ENCODE results near the gene SAMD5. TPM values are rescaled to one million over a fixed set of nuclear protein-coding genes. Genes with fewer than 3 reads are reported as not detected.

The SAMD5 gene
- total and polyA plus RNA-seq, 3 donors from 2014 or later, result 4.9 to 27.9 (median 27.2) TPM

DNA sequence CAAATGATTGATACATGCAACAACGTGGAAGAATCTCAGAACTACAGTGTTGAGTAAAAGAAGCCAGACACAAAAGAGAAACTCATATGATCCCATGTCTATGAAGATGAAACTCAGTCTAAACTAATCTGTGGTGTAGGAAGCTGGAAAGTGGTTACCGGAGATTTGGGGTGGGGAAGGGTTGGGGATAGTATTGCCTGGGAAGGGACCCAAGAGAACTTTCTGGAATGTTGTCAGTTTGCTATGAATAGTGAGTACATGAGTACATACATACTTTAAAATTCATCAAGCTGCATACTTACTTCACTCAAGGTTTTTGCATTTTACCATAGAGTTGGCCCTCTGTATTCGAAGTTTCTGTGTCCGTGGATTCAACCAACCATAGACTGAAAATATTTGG lies 106.0 kb downstream of the SAMD5 start:
- no peaks in the 10 kb centered on the region for H3K27me3 ChIP-seq
- H3K4me3 ChIP-seq, result no peak overlapping the region
- no peak overlapping the region for H3K27ac ChIP-seq
- WGBS, 2 donors, result 76 to 79% methylated on average over 4 of the region's 4 CpGs
- H3K4me1 ChIP-seq, result no peaks in the 10 kb centered on the region
- H3K9me3 ChIP-seq, result no peaks in the 10 kb centered on the region
- intact Hi-C loops (cut with DNase I; ENCODE audit: low total_unique reads), result no loop called here
- DNase-seq, result no peak
- TF ChIP-seq, protein P1, sequence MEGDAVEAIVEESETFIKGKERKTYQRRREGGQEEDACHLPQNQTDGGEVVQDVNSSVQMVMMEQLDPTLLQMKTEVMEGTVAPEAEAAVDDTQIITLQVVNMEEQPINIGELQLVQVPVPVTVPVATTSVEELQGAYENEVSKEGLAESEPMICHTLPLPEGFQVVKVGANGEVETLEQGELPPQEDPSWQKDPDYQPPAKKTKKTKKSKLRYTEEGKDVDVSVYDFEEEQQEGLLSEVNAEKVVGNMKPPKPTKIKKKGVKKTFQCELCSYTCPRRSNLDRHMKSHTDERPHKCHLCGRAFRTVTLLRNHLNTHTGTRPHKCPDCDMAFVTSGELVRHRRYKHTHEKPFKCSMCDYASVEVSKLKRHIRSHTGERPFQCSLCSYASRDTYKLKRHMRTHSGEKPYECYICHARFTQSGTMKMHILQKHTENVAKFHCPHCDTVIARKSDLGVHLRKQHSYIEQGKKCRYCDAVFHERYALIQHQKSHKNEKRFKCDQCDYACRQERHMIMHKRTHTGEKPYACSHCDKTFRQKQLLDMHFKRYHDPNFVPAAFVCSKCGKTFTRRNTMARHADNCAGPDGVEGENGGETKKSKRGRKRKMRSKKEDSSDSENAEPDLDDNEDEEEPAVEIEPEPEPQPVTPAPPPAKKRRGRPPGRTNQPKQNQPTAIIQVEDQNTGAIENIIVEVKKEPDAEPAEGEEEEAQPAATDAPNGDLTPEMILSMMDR (IDR thresholded peaks at IDR 0.05), result no peak
- no peak for TF ChIP-seq POLR2A (IDR thresholded peaks at IDR 0.05)
- H3K36me3 ChIP-seq (ENCODE audit: low read depth, missing control alignments), result no peaks in the 10 kb centered on the region

DNA sequence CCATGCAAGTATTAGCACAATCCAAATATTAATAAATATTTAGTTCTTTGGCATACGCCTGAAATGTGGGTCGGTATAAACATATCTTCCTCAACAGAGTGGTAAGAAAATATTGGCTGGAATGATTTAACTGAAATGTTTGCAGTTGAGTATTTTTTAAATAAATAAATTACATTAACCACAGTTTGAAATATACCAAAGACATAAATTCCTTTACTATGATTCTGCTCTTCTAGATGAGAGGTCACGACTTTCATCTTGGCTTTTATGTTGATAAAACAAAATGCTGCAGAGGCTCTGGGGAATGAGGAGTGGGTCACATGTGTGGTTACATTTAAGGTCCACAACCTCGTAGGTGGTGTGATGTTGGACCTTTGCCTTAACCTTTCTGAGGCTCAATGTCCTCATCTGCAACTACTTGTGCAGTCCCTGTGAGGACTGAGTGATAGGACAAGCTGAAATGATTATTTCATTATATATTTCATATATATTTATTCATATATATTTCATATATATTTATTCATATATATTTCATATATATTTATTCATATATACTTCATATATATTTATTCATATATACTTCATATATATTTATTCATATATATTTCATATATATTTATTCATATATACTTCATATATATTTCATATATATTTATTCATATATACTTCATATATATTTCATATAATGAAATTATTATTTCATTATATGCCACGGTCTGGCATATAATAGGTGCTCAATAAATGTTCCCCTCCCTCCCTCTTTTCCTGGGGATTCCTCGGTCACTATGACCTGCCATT lies 107.4 kb downstream of the SAMD5 start:
- no peaks in the 10 kb centered on the region for H3K36me3 ChIP-seq (ENCODE audit: low read depth, missing control alignments)
- no peak for DNase-seq
- no peaks in the 10 kb centered on the region for H3K27me3 ChIP-seq
- intact Hi-C loops (cut with DNase I; ENCODE audit: low total_unique reads), result no loop called here
- H3K4me3 ChIP-seq, result no peak overlapping the region
- no peak overlapping the region for H3K27ac ChIP-seq
- H3K4me1 ChIP-seq, result no peaks in the 10 kb centered on the region
- H3K9me3 ChIP-seq, result no peaks in the 10 kb centered on the region
- TF ChIP-seq POLR2A (IDR thresholded peaks at IDR 0.05), result no peak
- TF ChIP-seq, protein P1 (IDR thresholded peaks at IDR 0.05), result no peak
- 90 to 92% methylated on average over 6 of the region's 6 CpGs for WGBS, 2 donors

DNA sequence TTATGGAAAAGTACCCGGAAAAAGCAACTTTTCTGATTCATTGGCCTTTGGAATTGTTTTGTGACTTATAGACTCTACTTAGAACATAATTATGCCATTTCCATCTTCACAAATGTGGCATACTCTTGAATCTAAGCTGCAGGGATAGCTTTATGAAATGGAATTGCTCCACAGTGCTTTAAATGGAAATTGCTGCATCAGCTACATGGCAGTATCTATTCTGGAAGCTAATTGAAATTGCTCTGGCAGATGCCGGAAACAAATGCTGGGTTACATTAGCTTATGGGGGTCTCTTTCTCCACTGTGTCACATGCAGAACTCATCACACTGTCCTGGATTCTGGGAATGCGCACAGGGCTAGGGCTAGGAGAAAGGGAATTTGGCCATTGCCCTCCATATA lies 108.9 kb downstream of the SAMD5 start:
- no peak for TF ChIP-seq POLR2A (IDR thresholded peaks at IDR 0.05)
- TF ChIP-seq, protein P1 (IDR thresholded peaks at IDR 0.05), result no peak
- no peak overlapping the region for H3K4me3 ChIP-seq
- no peak for DNase-seq
- no peaks in the 10 kb centered on the region for H3K4me1 ChIP-seq
- no peaks in the 10 kb centered on the region for H3K9me3 ChIP-seq
- no peaks in the 10 kb centered on the region for H3K36me3 ChIP-seq (ENCODE audit: low read depth, missing control alignments)
- H3K27ac ChIP-seq, result no peak overlapping the region
- H3K27me3 ChIP-seq, result no peaks in the 10 kb centered on the region
- 92 to 97% methylated on average over 3 of the region's 3 CpGs for WGBS, 2 donors
- intact Hi-C loops (cut with DNase I; ENCODE audit: low total_unique reads), result no loop called here

DNA sequence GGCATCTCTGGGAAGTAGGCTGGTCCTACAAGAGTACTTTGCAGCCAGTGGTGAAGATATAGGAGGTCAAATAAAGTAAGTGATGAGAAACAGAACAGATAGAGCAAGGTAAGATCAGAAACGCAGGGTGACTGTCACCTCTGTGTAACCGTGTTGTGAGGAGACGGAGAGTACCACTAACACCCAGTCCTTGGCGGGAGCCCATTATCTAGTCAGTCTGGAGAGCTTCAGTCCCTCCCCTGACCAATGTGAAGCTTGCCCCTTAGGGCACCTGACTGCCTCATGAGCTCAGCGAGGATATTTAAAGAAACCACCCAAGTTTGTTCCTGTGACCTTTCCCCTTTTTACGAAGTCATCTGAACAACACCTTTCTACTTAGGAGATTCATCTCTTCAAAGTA lies 110.0 kb downstream of the SAMD5 start:
- no peak for DNase-seq
- no peak for TF ChIP-seq POLR2A (IDR thresholded peaks at IDR 0.05)
- H3K27me3 ChIP-seq, result no peaks in the 10 kb centered on the region
- H3K4me1 ChIP-seq, result no peaks in the 10 kb centered on the region
- no peaks in the 10 kb centered on the region for H3K9me3 ChIP-seq
- H3K27ac ChIP-seq, result no peak overlapping the region
- H3K36me3 ChIP-seq (ENCODE audit: low read depth, missing control alignments), result no peaks in the 10 kb centered on the region
- intact Hi-C loops (cut with DNase I; ENCODE audit: low total_unique reads), result no loop called here
- WGBS, 2 donors, result 93 to 95% methylated on average over 6 of the region's 6 CpGs
- no peak overlapping the region for H3K4me3 ChIP-seq

DNA sequence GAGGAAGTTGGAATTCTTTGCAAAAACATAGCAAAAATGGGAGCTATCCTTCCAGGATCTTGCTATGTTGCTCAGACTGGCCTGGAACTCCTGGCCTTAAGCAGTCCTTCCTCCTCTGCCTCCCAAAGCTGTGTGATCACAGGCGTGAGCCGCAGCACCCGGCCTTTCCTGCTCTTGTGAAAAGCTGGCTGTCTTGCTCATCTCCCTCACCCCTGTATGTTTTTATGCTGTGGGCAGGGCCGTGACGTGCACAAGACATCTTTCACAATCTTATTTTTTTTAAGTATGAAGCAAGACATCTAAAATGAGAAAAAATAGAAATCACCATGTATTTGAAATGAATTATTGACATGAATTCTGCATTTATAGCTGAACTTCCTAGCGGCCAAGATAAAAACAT lies 110.4 kb downstream of the SAMD5 start:
- TF ChIP-seq, protein P1 (IDR thresholded peaks at IDR 0.05), result no peak
- no peak for TF ChIP-seq POLR2A (IDR thresholded peaks at IDR 0.05)
- WGBS, 2 donors, result 95 to 98% methylated on average over 6 of the region's 6 CpGs
- DNase-seq, result no peak

More for the DNA sequence above, 110.4 kb downstream of the SAMD5 start:
- H3K36me3 ChIP-seq (ENCODE audit: low read depth, missing control alignments), result no peaks in the 10 kb centered on the region
- H3K27me3 ChIP-seq, result no peaks in the 10 kb centered on the region
- no peak overlapping the region for H3K27ac ChIP-seq
- no peaks in the 10 kb centered on the region for H3K9me3 ChIP-seq
- H3K4me1 ChIP-seq, result no peaks in the 10 kb centered on the region
- intact Hi-C loops (cut with DNase I; ENCODE audit: low total_unique reads), result no loop called here
- H3K4me3 ChIP-seq, result no peak overlapping the region
